GM13977 (cell line): ENCODE results near the gene DPEP2NB.
A peak's percentile ranks its signal among the peaks of the same experiment; 100 is the strongest.

Experiments used
- DNase-seq: peaks from one replicate; pipeline ENCODE4 v3.0.0; 2012; ENCODE audit warnings: low spot score
- CTCF ChIP-seq: IDR thresholded peaks from 2 replicates; pipeline ENCODE4 v1.5.1; 2012; ENCODE audit warnings: mild to moderate bottlenecking, control low read depth; ENCODE audit not compliant: insufficient read depth; ENCODE audit errors: extremely low read depth, missing control alignments
- in situ Hi-C: fragments of 300-500 bp; cut with MboI; formaldehyde crosslinking; loops from one replicate; pipeline ENCODE4 v1.12.0; 2022; ENCODE audit warnings: low sequenced_read_pairs, low pct_unique_long_range_greater_than_20kb, mixed read lengths, inconsistent platforms; ENCODE audit not compliant: unreplicated experiment

The DPEP2NB gene

GRCh38 chr16:67986949-67987348, 28.8 kb downstream of the DPEP2NB start:
- no peak for TF ChIP-seq CTCF
- in situ Hi-C loops, result no loop called here
- DNase-seq, result peak; percentile 2

- no peak for TF ChIP-seq CTCF
- no peak for DNase-seq
- in situ Hi-C loops, result no loop called here
Observed at GRCh38 chr16:67982011-67982696, 33.6 kb downstream of the DPEP2NB start.

- in situ Hi-C loops, result no loop called here
- TF ChIP-seq CTCF, result peak; percentile 24
Observed at GRCh38 chr16:67979955-67980678, 35.6 kb downstream of the DPEP2NB start, which contains the start of gene DPEP3. TSS of gene DPEP3 (minus strand) at chr16:67980499. CDS start at chr16:67980380, 119 bp downstream.

GRCh38 chr16:67977469-67978227, 38.1 kb downstream of the DPEP2NB start:
- TF ChIP-seq CTCF, result no peak
- in situ Hi-C loops, result no loop called here
- no peak for DNase-seq

More at GRCh38 chr16:67979955-67980678, 35.6 kb downstream of the DPEP2NB start, which contains the start of gene DPEP3:
- DNase-seq, result no peak

GRCh38 chr16:67977005-67977404, 38.7 kb downstream of the DPEP2NB start:
- TF ChIP-seq CTCF, result no peak
- in situ Hi-C loops, result no loop called here
- no peak for DNase-seq

GRCh38 chr16:67976205-67976604, 39.5 kb downstream of the DPEP2NB start:
- TF ChIP-seq CTCF, result no peak
- DNase-seq, result no peak
- in situ Hi-C loops, result no loop called here
